Liver (tissue), 9 donors: ENCODE results near the gene SLC5A1. TPM values are rescaled to one million over a fixed set of nuclear protein-coding genes. Genes with fewer than 3 reads are reported as not detected.

Source experiments
- DNase-seq: peaks from one replicate; pipeline ENCODE4 v3.0.0-alpha.2; 2017; ENCODE audit warnings: low spot score
- H3K27ac ChIP-seq, 2 donors: one replicate each; pipeline ENCODE4 v1.7.0; 2013; ENCODE audit warnings: inconsistent platforms in 2 of 2, low read length in 2 of 2, control low read depth in 1 of 2, low read depth in 1 of 2, mild to moderate bottlenecking in 1 of 2
- H3K27me3 ChIP-seq, 4 donors: one replicate each; pipeline versions ENCODE4 v1.6.1 to v1.7.0; 2013; ENCODE audit warnings: low read length in 3 of 4, inconsistent platforms in 1 of 4, mild to moderate bottlenecking in 1 of 4, moderate library complexity in 1 of 4; ENCODE audit not compliant: control insufficient read depth in 4 of 4, insufficient read depth in 4 of 4
- H3K36me3 ChIP-seq, 4 donors: one replicate each; pipeline versions ENCODE4 v1.6.1 to v1.7.0; 2013; ENCODE audit warnings: low read length in 3 of 4, mild to moderate bottlenecking in 3 of 4, low read depth in 1 of 4, moderate library complexity in 1 of 4; ENCODE audit not compliant: control insufficient read depth in 4 of 4, insufficient read depth in 3 of 4
- H3K4me1 ChIP-seq, 4 donors: one replicate each; pipeline versions ENCODE4 v1.6.1 to v1.7.0; 2013; ENCODE audit warnings: low read length in 3 of 4, mild to moderate bottlenecking in 3 of 4, moderate library complexity in 1 of 4; ENCODE audit not compliant: control insufficient read depth in 4 of 4, insufficient read depth in 4 of 4
- H3K4me3 ChIP-seq, 3 donors: one replicate each; pipeline versions ENCODE4 v1.6.1 to v1.7.0; 2013; ENCODE audit warnings: low read length in 3 of 3, control low read depth in 1 of 3, low read depth in 1 of 3, mild to moderate bottlenecking in 1 of 3
- H3K9ac ChIP-seq, 2 donors: one replicate each; pipeline ENCODE4 v1.7.0; 2013; ENCODE audit warnings: low read length in 2 of 2, mild to moderate bottlenecking in 2 of 2, moderate library complexity in 2 of 2, control low read depth in 1 of 2, low read depth in 1 of 2
- H3K9me3 ChIP-seq, 4 donors: one replicate each; pipeline versions ENCODE4 v1.6.1 to v1.7.0; 2013; ENCODE audit warnings: low read length in 3 of 4; ENCODE audit not compliant: control insufficient read depth in 4 of 4
- ATF3 ChIP-seq: IDR thresholded peaks from 2 replicates; pipeline ENCODE4 v1.6.1; 2016; ENCODE audit warnings: antibody characterized with exemption
- CTCF ChIP-seq: fragments of 150-350 bp; IDR thresholded peaks from 2 replicates; pipeline ENCODE4 v1.5.1; 2017; ENCODE audit warnings: improper control_type of control experiment, low read depth, low read length; ENCODE audit not compliant: missing input control
- EGR1 ChIP-seq, 2 donors: IDR thresholded peaks; 2 replicates each; pipeline ENCODE4 v1.6.1; 2016 to 2018; ENCODE audit warnings: antibody characterized with exemption in 2 of 2, low read depth in 2 of 2
- FOXA1 ChIP-seq: IDR thresholded peaks from 2 replicates; pipeline ENCODE4 v1.6.1; 2016; ENCODE audit warnings: antibody characterized with exemption
- FOXA2 ChIP-seq: IDR thresholded peaks from 2 replicates; pipeline ENCODE4 v1.6.1; 2016; ENCODE audit warnings: antibody characterized with exemption
- GABPA ChIP-seq, 2 donors: IDR thresholded peaks in 1 of 2; conservative IDR thresholded peaks in 1 of 2; 2 replicates each; pipeline ENCODE4 v1.6.1; 2016; ENCODE audit warnings: antibody characterized with exemption in 2 of 2, mild to moderate bottlenecking in 1 of 2, moderate library complexity in 1 of 2
- HNF4A ChIP-seq, 2 donors: conservative IDR thresholded peaks; 2 replicates each; pipeline ENCODE4 v1.6.1; 2016; ENCODE audit warnings: antibody characterized with exemption in 2 of 2, mild to moderate bottlenecking in 2 of 2
- JUND ChIP-seq, 2 donors: IDR thresholded peaks; 2 replicates each; pipeline ENCODE4 v1.6.1; 2016; ENCODE audit warnings: antibody characterized with exemption in 2 of 2
- MAX ChIP-seq: IDR thresholded peaks from 2 replicates; pipeline ENCODE4 v1.6.1; 2016; ENCODE audit warnings: antibody characterized with exemption
- NR2F2 ChIP-seq: IDR thresholded peaks from 2 replicates; pipeline ENCODE4 v1.6.1; 2016; ENCODE audit warnings: antibody characterized with exemption
- RAD21 ChIP-seq, 2 donors: IDR thresholded peaks; 2 replicates each; pipeline ENCODE4 v1.6.1; 2016; ENCODE audit warnings: antibody characterized with exemption in 2 of 2, mild to moderate bottlenecking in 2 of 2
- REST ChIP-seq: IDR thresholded peaks from 2 replicates; pipeline ENCODE4 v1.6.1; 2016; ENCODE audit warnings: antibody characterized with exemption, mild to moderate bottlenecking
- RXRA ChIP-seq, 2 donors: IDR thresholded peaks; 2 replicates each; pipeline ENCODE4 v1.6.1; 2017 to 2018; ENCODE audit warnings: antibody characterized with exemption in 2 of 2, mild to moderate bottlenecking in 1 of 2
- SP1 ChIP-seq: IDR thresholded peaks from 2 replicates; pipeline ENCODE4 v1.6.1; 2018; ENCODE audit warnings: antibody characterized with exemption, mild to moderate bottlenecking
- TAF1 ChIP-seq: conservative IDR thresholded peaks from 2 replicates; pipeline ENCODE4 v1.6.1; 2016; ENCODE audit warnings: antibody characterized with exemption, mild to moderate bottlenecking
- YY1 ChIP-seq: IDR thresholded peaks from 2 replicates; pipeline ENCODE4 v1.6.1; 2016; ENCODE audit warnings: antibody characterized with exemption, mild to moderate bottlenecking
- ZBTB33 ChIP-seq: IDR thresholded peaks from 2 replicates; pipeline ENCODE4 v1.6.1; 2016; ENCODE audit warnings: antibody characterized with exemption
- WGBS: extraction: QIAGEN DNeasy Blood & Tissue Kit; methylation state at CpG from one replicate; pipeline ENCODE4 v1.1.7; 2013; 5-methylcytosine and 5-hydroxymethylcytosine counted together
- polyA plus RNA-seq, 2 donors: library from polyadenylated mRNA; stranded (reverse) in 1 of 2; unstranded in 1 of 2; fragments of 200-250 nt in 1 of 2; fragments of >200 nt in 1 of 2; fragmentation: Nextera tagmentation in 1 of 2; extraction: Ambion mirVana in 1 of 2; gene quantifications; one replicate each; pipeline versions ENCODE4 v1.2.1 to v1.2.3, GENCODE V29; 2013 to 2015
- total RNA-seq, 2 donors: library from RNA; depleted of rRNA; stranded (reverse); fragments of >200 nt; gene quantifications; one replicate each; pipeline ENCODE4 v1.2.3, GENCODE V29; 2014
- donor health status: healthy.
- donor health status: healthy.
- donor health status: healthy.
- donor health status: healthy.
- donor health status: healthy.

The SLC5A1 gene
- total and polyA plus RNA-seq, 4 donors = under 0.01 to 6.4 (median 2.5) TPM

DNA sequence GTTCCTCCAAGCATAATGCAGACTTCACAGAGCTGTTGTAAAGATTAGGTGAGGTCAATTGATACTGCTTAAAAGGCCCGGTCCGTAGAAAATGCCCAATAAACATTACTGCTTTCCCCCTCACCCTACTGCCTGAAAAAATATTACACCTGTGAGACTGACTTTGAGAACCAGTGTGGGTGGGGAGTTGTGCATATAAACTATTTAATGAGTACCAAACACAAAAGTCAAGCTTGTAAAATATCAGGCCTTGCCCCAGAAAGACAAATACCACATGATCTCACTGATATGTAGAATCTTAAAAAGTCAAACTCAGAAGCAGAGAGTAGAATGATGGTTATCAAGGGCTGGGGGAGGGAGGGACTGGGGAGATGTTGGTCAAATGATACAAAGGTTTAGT lies 69.3 kb downstream of the SLC5A1 start:
- WGBS = 45% methylated on average over 2 of the region's 2 CpGs
- no peak for DNase-seq
- Histone ChIP-seq H3K27me3 (no peaks in the 10 kb centered on the region), H3K9me3 (no peaks in the 10 kb centered on the region), H3K4me3 (no peak overlapping the region), H3K36me3 (no peaks in the 10 kb centered on the region), H3K27ac (no peak overlapping the region), H3K4me1 (no peaks in the 10 kb centered on the region), H3K9ac (no peak overlapping the region)
- TF ChIP-seq HNF4A (conservative IDR thresholded peaks at IDR 0.05) (no peak), REST (no peak), RXRA (IDR thresholded peaks at IDR 0.05) (no peak), RAD21 (IDR thresholded peaks at IDR 0.05) (no peak), GABPA (IDR thresholded peaks at IDR 0.05 in 1 of 2, conservative IDR thresholded peaks at IDR 0.05 in 1 of 2) (no peak), YY1 (no peak), MAX (no peak), NR2F2 (no peak), JUND (IDR thresholded peaks at IDR 0.05) (no peak), CTCF (no peak), ZBTB33 (no peak), FOXA1 (no peak), EGR1 (IDR thresholded peaks at IDR 0.05; ENCODE audit: low read depth in 2 of 2) (no peak), TAF1 (no peak), FOXA2 (no peak)

GRCh38 chr22:32119568-32120235 lies 76.6 kb downstream of the SLC5A1 start:
- Histone ChIP-seq H3K36me3 (no peaks in the 10 kb centered on the region), H3K9ac (no peak overlapping the region), H3K9me3 (no peaks in the 10 kb centered on the region), H3K4me3 (no peak overlapping the region), H3K27ac (no peak overlapping the region), H3K4me1 (no peaks in the 10 kb centered on the region), H3K27me3 (no peaks in the 10 kb centered on the region)
- DNase-seq = no peak
- WGBS = 89% methylated on average over 15 of the region's 15 CpGs
- TF ChIP-seq FOXA2 = no peak
- TF ChIP-seq TAF1 = no peak
- no peak for TF ChIP-seq MAX
- TF ChIP-seq GABPA (IDR thresholded peaks at IDR 0.05 in 1 of 2, conservative IDR thresholded peaks at IDR 0.05 in 1 of 2) = no peak
- no peak for TF ChIP-seq ATF3
- no peak for TF ChIP-seq EGR1 (IDR thresholded peaks at IDR 0.05; ENCODE audit: low read depth in 2 of 2)
- no peak for TF ChIP-seq YY1
- TF ChIP-seq CTCF = no peak
- TF ChIP-seq RXRA (IDR thresholded peaks at IDR 0.05) = no peak
- no peak for TF ChIP-seq FOXA1
- TF ChIP-seq SP1 = no peak
